Coronary artery (tissue), 2 donors: ENCODE data around the gene SUCLG2.

Experiments used
- DNase-seq: peaks from one replicate; pipeline ENCODE4 v3.0.0-alpha.2; 2017; ENCODE audit warnings: low spot score
- H3K27ac ChIP-seq, 2 donors: fragments of 200-600 bp; sonication (generic); one replicate each; pipeline ENCODE4 v1.5.1; 2016 to 2019
- H3K4me3 ChIP-seq: fragments of 200-600 bp; sonication (generic); 2 replicates; pipeline ENCODE4 v1.5.1; 2016; ENCODE audit warnings: mild to moderate bottlenecking, moderate library complexity
- CTCF ChIP-seq: fragments of 200-600 bp; sonication (generic); IDR thresholded peaks from one replicate; pipeline ENCODE4 v1.5.1; 2019; ENCODE audit warnings: antibody characterized with exemption

The SUCLG2 gene

GRCh38 chr3:67497746-67498145 lies 156.7 kb downstream of the SUCLG2 start:
- DNase-seq: no peak
- H3K27ac ChIP-seq: no peak overlapping the region
- no peak for TF ChIP-seq CTCF
- H3K4me3 ChIP-seq: no peak overlapping the region

GRCh38 chr3:67495751-67496150 lies 158.7 kb downstream of the SUCLG2 start:
- TF ChIP-seq CTCF: no peak
- H3K4me3 ChIP-seq: no peak overlapping the region
- no peak overlapping the region for H3K27ac ChIP-seq
- DNase-seq: no peak

GRCh38 chr3:67493808-67494207 lies 160.6 kb downstream of the SUCLG2 start:
- DNase-seq: no peak
- Histone ChIP-seq H3K4me3 (no peak overlapping the region), H3K27ac (no peak overlapping the region)
- TF ChIP-seq CTCF: no peak

GRCh38 chr3:67490658-67491057 lies 163.8 kb downstream of the SUCLG2 start:
- TF ChIP-seq CTCF: no peak
- Histone ChIP-seq H3K4me3 (no peak overlapping the region), H3K27ac (no peak overlapping the region)
- no peak for DNase-seq

GRCh38 chr3:67489816-67490215 lies 164.6 kb downstream of the SUCLG2 start:
- TF ChIP-seq CTCF: no peak

GRCh38 chr3:67487564-67488114 lies 166.8 kb downstream of the SUCLG2 start:
- no peak for TF ChIP-seq CTCF
- no peak for DNase-seq
- Histone ChIP-seq H3K27ac (no peak overlapping the region), H3K4me3 (no peak overlapping the region)

More at GRCh38 chr3:67489816-67490215, 164.6 kb downstream of the SUCLG2 start:
- peak overlapping the region; percentile 30 to 54 for H3K27ac ChIP-seq
- DNase-seq: no peak
- peak overlapping the region; percentile 20 for H3K4me3 ChIP-seq

GRCh38 chr3:67486883-67487282 lies 167.5 kb downstream of the SUCLG2 start:
- H3K4me3 ChIP-seq: no peak overlapping the region
- no peak for TF ChIP-seq CTCF
- no peak overlapping the region for H3K27ac ChIP-seq
- no peak for DNase-seq
